Measurements from ENCODE around the gene ALG5.

The ALG5 gene

DNA sequence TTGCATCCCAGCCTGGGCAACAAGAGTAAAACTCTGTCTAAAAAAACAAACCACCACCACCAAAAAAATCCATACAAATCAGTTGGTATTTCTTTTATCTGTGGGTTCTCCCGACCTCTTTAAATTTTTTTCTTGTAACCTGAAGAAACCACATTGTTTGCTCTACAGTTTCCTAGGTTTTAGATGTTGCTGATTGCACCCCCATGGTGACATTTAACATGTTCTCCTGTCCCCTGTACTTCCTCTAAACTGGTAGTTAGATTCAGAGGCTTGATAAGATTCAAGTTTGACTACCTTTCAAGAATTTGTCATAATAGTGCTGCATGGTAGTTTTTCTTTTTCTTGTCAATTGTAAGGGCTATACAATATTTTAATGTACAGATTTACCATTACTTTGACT is 24.0 kb downstream of the ALG5 start:
- DNase-seq: no peak

DNA sequence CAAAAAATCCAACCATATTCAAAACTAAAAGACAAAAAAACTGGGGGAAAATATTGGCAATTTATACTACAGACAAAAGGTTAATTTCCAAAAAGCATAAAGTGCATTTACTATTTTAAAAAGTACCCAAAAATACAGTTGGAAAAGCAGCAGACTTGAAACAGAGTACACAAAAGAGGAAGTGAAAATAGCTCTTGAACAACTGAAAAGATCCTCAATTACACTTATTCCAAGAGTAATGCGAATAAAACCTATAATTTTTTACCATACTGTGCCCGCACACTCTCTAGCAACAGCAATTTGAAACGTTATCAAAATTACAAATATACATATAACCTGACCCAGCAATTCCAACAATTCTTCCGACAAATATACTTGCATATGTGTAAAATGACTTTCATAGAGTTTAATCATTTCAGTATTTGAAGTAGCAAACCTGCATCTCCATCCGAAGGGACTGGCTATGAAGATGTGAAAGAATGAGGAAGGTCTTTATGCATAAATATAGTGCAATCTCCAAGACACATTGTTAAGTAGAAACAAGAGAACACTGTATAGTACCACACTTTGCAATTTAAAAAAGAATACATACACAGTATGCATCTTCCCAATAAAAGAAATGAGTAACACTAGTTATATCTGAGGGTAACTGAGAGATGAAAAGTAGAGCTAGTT is 25.4 kb downstream of the ALG5 start:
- no peak for DNase-seq

DNA sequence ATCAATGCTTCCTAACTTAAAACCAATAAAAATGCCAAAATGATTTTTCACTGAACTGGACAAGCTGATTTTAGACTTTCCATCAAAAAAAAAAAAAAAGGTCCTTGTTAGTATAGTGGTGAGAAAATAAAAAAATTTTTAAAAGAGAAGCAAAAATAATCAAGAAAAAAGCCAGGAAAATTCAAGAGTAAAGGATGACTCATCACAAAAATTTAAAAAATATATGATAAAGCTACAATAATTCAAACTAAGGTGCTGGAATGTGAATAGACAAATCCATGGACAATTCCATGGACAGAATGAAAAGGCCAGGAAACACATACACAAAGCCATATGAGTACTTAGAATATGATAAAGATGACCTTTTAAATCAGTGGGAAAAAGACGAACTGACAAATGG is 26.1 kb downstream of the ALG5 start:
- no peak for DNase-seq

DNA sequence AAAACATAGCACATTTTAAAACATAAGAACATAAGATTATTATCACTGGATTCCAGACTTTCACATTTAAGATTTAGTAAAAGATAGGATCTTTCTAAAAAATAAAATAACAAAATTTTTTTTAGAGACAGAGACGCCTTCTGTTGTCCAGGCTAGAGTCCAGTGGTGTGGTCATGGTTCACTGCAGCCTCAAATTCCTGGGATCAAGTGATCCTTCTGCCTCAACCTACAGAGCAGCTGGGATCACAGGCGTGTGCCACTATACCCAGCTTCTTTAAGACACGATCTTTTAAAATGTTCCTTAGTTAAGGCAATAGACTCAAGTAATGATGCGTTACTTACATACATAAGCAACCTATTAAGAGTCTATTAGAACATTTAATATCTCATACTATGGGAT is 32.7 kb downstream of the ALG5 start:
- no peak for DNase-seq

DNA sequence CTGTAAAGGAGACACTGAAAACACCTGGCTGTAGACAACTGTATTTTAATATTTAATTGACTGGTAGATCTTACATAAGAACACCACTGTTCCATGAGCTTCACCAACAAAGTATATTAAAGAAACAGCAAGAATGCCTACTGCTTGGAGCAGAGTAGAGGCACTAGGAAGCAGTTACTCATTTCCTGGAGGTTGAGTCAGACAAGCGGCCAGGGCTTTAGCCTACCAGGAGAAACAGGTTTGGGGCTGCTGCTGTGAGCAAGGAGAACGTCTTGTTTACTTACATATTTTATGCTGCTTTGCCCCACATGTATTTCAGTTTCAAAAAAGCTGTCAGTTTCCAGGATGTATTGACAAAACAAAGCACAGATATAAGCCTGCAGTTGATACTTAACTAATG is 33.4 kb downstream of the ALG5 start:
- no peak for DNase-seq

GRCh38 chr13:36959456-36960116 is 39.6 kb downstream of the ALG5 start:
- DNase-seq: no peak

DNA sequence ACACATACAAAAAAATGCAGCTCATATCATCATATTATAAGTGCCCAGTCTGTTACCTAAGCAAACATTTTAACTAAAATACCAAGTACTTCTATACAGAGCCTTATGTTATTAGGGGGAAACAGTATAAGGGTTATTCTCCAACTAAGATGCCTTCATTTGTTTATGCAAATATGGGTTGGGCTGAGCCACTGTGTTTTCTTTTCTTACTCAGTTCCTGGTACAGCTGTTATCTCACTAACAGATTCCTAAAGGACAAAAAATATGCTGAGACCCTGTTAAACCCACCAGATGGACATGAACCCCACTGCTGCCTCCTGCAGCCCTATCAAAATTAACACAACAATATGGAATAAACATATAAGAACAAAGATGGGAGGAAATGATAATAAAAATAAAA is 44.6 kb downstream of the ALG5 start:
- no peak for DNase-seq

GRCh38 chr13:36950920-36951319 is 48.2 kb downstream of the ALG5 start:
- no peak for DNase-seq

GRCh38 chr13:36950330-36950729 is 48.8 kb downstream of the ALG5 start:
- no peak for DNase-seq

DNA sequence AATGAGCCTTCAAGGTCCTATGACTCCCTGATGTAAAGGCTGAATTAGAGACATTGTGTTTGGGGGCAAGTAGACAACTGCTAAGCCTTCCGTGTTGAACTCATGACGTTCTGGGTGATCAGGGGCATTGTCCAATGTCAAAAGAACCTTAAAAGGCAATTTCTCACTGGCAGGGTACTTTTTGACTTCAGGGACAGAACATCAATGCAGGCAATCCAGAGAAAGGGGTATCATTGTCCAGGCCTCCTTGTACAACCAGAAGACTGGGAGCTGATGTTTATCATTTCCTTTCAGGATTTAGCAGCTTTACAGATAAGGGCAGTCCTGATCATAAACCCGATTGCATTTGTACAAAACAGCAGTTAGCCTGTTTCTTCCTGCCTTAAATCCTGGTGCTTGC is 54.1 kb downstream of the ALG5 start:
- DNase-seq: no peak

DNA sequence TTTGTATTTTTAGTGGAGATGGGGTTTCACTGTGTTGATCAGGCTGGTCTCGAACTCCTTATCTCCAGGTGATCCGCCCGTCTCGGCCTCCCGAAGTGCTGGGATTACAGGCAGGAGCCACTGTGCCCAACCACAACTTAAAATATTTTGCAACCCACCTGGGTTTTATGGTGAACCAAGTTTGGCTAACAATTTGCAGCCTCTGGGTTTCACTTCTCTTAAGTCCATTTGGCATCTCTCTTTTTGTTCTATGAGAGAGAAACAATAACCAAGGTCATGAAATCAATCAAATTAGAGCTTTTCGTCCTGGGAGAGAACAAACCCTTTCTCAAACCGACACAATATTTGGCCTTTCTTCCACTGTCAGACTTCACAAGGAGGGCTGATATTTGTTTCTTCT is 73.5 kb downstream of the ALG5 start:
- DNase-seq: no peak

GRCh38 chr13:36924001-36924400 is 75.1 kb downstream of the ALG5 start:
- no peak for DNase-seq

DNA sequence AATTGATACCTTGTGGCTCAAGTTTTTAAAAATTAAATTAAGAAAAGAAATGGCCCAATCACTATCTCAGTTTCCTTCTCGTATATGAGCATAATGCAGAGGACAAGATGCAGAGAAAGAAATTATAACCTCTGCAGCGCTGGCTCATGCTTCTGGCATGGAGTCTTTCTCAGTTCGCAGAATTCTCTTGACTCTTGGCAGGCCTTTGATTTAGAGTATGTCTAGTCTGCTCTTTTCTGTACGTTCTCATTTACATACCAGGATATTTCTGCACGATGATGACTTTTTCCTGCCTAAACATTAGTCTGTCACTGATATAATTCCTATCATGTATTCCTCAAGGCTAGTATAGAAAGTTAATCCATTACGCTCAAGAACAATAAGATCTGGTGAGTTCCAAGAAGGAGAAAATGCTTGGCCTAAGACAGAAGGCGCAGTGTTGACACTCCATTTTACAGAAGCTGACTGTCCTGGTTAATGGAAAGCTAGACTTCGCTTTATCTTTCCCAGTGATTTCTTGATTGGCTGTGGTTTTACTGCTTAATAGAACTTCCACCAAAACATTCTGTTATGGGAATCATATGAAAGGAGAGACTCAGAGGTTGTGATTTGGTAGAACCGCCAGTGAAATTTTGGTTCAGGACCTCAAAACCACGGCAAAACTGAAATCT is 77.4 kb downstream of the ALG5 start:
- no peak for DNase-seq

DNA sequence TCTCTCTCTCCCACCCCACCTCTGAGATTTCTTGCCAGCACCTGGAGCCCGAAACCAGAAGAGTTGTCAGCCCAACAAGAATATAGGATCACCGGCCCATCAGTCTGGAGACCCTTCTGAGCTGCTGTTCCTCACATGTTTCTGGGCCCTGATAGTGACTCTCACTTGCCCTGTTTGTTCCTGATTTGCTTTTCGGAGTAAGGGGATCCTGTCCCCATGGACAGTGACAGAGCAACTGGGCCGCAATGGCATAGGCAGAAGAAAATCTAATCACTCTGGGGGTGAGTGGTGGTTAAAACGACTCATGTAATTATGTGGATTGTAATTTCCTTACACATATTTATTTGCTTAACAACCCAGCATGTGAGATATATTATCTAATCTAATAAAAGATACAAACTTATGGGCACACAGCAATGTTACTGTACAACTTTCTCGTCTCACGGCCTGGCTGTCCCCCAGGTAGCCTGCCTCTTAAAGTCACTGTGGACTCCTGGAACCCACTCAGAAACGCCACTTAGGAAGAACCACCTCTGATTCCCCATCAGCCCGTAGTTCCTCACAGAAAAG is 78.4 kb downstream of the ALG5 start:
- DNase-seq: no peak

DNA sequence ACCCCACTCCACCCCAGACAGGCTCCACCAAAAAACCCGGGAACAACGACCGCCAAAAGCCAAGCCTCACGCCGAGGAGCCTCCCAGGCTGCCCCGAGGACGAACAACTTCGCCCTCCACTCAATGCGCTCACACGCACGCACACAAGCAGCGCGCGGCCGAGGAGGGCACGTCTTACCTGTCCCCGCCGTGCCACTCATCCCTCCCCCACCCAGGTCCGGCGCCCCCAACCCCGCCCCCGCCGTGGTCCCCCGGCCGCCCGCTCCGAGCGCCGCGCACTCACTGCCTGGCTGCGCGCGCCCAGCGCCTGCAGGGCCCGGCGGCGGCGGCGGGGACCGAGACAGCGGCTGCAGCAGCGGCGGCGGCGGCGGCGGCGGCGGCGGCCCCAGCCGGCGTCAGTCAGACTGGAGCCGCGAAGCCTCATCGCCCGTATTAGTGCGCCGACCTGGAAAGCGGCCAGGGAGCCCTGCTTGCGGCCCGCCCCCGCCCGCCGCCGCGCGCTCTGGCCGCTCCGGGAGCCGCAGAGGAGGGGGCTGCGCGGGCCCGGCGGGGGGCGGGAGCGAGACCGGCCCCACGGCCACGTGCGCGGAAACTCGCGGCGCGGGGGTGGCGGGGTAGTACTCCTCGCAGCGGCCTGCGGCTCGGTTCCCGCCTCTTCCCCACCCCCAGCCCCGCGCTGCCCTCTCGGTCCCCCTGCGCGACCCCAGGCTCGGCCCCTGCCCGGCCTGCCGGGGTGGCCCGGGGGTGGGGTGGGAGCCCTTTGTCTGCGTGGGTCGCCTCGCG is 79.1 kb downstream of the ALG5 start, which contains the start of gene SMAD9:
Gene SMAD9 (minus strand): TSS at position 406 of the 783 bp plus-strand sequence. CDS start 40,549 bp downstream, outside the sequence.
- no peak for DNase-seq

GRCh38 chr13:36919171-36919832 is 79.8 kb downstream of the ALG5 start:
- no peak for DNase-seq

- no peak for DNase-seq
Measured at GRCh38 chr13:36918246-36919131, 80.7 kb downstream of the ALG5 start.

DNA sequence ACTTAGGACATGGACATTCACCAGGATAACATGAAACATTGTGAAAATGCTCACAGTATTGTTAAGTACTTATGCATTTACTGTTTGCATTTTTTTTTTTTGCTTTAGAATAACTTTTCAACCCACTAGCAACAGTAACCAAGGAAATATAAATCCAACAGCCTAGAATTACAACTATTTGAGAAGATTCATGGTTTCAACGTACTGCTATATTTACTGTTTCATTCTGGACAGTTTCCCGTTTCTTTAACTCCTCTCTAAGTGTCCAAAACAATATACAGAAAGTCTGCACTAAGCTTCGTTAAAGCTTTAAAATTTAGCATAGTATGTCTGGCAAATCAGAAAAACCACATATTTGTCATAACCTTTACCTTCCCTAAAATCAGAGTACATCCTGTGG is 81.8 kb downstream of the ALG5 start:
- DNase-seq: no peak

- no peak for DNase-seq
Measured at GRCh38 chr13:36915896-36916640, 83.1 kb downstream of the ALG5 start.

DNA sequence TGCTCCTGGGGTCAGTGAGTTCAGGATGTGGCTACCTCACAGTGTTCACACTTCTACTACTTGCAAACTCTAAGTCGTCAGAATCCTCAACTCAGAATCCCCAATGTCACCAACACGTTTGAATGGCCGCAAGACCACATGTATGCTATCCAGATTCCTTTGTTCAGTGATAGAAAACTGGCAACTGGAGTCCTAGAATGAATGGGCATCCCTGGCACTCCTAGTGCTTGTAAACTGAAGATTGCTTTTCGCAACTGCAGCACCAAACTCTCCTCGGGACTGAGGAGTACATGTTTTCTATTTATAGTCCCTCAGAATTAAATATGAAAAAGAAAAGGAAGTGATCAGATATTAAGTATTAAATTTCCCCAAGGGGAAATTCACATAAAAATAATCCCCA is 84.0 kb downstream of the ALG5 start:
- no peak for DNase-seq

DNA sequence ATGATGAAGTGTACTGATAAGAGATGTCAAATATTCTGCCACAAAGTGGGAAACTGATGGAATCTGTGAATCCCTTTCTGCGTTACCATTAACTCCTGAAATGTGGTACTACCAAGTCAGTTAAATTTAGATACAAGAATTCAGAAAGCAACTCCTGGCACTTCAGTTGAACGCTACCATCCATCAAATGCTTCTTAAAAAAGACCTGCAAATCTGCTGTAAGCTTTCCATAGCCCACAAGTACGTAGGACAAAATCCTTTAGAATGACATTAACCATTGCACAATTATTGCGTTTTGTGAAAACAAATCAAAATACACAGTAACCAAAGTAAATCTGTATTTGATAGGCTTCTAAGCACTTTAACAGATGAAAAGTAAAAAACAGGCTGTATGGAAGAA is 84.5 kb downstream of the ALG5 start:
- no peak for DNase-seq

Data from NCI-H1436 (cell line).